22Rv1 (cell line): ENCODE measurements around the gene GBP5.

Experiments
- CTCF ChIP-seq: fragments of 450-650 bp; IDR thresholded peaks from 2 replicates; pipeline ENCODE4 v1.5.1; 2017; ENCODE audit warnings: mild to moderate bottlenecking
- ZFX ChIP-seq: fragments of 450-650 bp; IDR thresholded peaks from 2 replicates; pipeline ENCODE4 v1.6.1; 2017; ENCODE audit warnings: antibody characterized with exemption, borderline replicate concordance

DNA sequence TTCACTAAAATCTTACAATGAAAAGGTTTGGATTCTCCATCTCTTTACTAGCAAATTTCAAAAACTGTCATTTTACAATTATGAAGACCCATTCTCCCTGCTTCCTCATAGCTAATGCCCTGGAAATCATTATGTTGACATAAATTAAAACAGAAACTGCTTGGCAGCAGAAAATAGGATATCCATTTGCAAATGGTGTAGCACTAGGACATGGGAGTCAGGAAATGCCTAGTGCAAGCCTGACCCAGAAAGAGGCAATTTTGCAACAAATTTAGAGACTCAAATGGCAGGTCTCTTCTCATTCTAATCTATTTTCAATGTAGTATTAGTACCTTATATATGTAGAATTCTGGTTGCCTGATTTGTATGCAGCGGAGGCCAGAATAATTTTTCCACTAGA is 2.2 kb downstream of the GBP5 start:
- TF ChIP-seq CTCF (no peak), ZFX (no peak)
